Right lobe of liver (tissue), 4 donors: ENCODE measurements around the gene MIEF1.

Experiments
- POLR2A ChIP-seq: fragments of 450-650 bp; IDR thresholded peaks from one replicate; pipeline ENCODE4 v1.6.1; 2017; ENCODE audit warnings: antibody characterized with exemption, mild to moderate bottlenecking
- TF ChIP-seq, protein P1 (sequence below), 4 donors: fragments of 200-600 bp in 3 of 4; fragments of 450-650 bp in 1 of 4; IDR thresholded peaks; one replicate each; pipeline versions ENCODE4 v1.5.1 to v1.8.0; 2016 to 2022; ENCODE audit warnings: antibody characterized with exemption in 4 of 4, mild to moderate bottlenecking in 2 of 4
- donor health status: DM: no; HTN: no; CAD: no.
- donor health status: DM: no; HTN: no; CAD: no.
- donor health status: DM: no; HTN: yes; CAD: no.

- TF ChIP-seq, protein P1, sequence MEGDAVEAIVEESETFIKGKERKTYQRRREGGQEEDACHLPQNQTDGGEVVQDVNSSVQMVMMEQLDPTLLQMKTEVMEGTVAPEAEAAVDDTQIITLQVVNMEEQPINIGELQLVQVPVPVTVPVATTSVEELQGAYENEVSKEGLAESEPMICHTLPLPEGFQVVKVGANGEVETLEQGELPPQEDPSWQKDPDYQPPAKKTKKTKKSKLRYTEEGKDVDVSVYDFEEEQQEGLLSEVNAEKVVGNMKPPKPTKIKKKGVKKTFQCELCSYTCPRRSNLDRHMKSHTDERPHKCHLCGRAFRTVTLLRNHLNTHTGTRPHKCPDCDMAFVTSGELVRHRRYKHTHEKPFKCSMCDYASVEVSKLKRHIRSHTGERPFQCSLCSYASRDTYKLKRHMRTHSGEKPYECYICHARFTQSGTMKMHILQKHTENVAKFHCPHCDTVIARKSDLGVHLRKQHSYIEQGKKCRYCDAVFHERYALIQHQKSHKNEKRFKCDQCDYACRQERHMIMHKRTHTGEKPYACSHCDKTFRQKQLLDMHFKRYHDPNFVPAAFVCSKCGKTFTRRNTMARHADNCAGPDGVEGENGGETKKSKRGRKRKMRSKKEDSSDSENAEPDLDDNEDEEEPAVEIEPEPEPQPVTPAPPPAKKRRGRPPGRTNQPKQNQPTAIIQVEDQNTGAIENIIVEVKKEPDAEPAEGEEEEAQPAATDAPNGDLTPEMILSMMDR (IDR thresholded peaks at IDR 0.05): no peak
- no peak for TF ChIP-seq POLR2A
Measured at GRCh38 chr22:39504071-39504470, 2.0 kb downstream of the MIEF1 start.
